Muscle of leg (tissue), 11 donors: Measurements from ENCODE around the gene RBM47. TPM values are rescaled to one million over a fixed set of nuclear protein-coding genes. Genes with fewer than 3 reads are reported as not detected.

Experiments
- DNase-seq: peaks from one replicate; pipeline ENCODE4 v3.0.0; 2013
- H3K27ac ChIP-seq: one replicate; pipeline ENCODE4 v1.5.1; 2013; ENCODE audit warnings: mild to moderate bottlenecking, low read length, control low read depth
- H3K27me3 ChIP-seq: one replicate; pipeline ENCODE4 v1.6.1; 2013; ENCODE audit warnings: low read length; ENCODE audit not compliant: control insufficient read depth, insufficient read depth
- H3K36me3 ChIP-seq: one replicate; pipeline ENCODE4 v1.6.1; 2013; ENCODE audit warnings: low read length; ENCODE audit not compliant: control insufficient read depth, insufficient read depth
- H3K4me1 ChIP-seq: one replicate; pipeline ENCODE4 v1.6.1; 2013; ENCODE audit warnings: low read length; ENCODE audit not compliant: control insufficient read depth, insufficient read depth
- H3K4me3 ChIP-seq: one replicate; pipeline ENCODE4 v1.5.1; 2013; ENCODE audit warnings: low read length, control low read depth
- H3K9me3 ChIP-seq: replicated peaks from 2 replicates; pipeline ENCODE4 v1.6.1; 2013; ENCODE audit warnings: low read depth, low read length; ENCODE audit not compliant: control insufficient read depth
- WGBS: methylation state at CpG from one replicate; pipeline ENCODE4 v1.1.5; 2013; ENCODE audit warnings: missing lambda C conversion rate; ENCODE audit not compliant: insufficient coverage; 5-methylcytosine and 5-hydroxymethylcytosine counted together
- polyA plus RNA-seq, 8 donors: library from polyadenylated mRNA; unstranded; fragments of 120-200 nt; gene quantifications; one replicate each; pipeline versions ENCODE4 v1.2.1 to v1.2.3, GENCODE V29; 2013; ENCODE audit warnings: inconsistent platforms in 1 of 8, low replicate concordance in 1 of 8; ENCODE audit not compliant: insufficient read length in 8 of 8, insufficient read depth in 1 of 8
- total RNA-seq: library from RNA; stranded (reverse); fragments of 120-200 nt; gene quantifications from one replicate; pipeline ENCODE4 v1.2.4, GENCODE V29; 2013

RBM47 gene
- total and polyA plus RNA-seq, 9 donors, result 1.2 to 6.3 (median 2.0) TPM

- WGBS, result 94% methylated on average over 3 of the region's 4 CpGs
- no peak overlapping the region for H3K4me3 ChIP-seq
- H3K36me3 ChIP-seq, result no peaks in the 10 kb centered on the region
- no peaks in the 10 kb centered on the region for H3K9me3 ChIP-seq
- DNase-seq, result no peak
- H3K27me3 ChIP-seq, result no peaks in the 10 kb centered on the region
- no peak overlapping the region for H3K27ac ChIP-seq
- H3K4me1 ChIP-seq, result no peaks in the 10 kb centered on the region
Observed at GRCh38 chr4:40612283-40612682, 17.4 kb downstream of the RBM47 start.

DNA sequence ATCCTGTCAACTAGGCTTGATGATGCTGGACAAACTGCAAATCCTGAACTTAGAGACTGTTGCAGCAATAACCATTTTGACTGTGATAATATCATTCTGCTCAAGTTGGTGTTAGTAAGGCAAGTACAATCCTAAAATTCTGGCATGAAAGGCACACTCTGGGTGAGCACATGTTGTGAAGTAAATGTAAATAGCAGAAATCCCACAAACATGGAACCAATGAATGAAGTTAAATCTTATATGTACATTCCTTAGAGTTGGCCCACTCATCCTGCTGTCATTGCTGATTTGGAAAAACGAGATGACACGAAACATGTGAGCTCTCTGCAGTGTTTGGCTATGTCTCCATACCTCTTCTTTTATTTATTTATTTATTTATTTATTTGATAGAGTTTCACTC lies 21.0 kb downstream of the RBM47 start:
- Histone ChIP-seq H3K4me1 (no peaks in the 10 kb centered on the region), H3K36me3 (no peaks in the 10 kb centered on the region), H3K27ac (no peak overlapping the region), H3K9me3 (no peaks in the 10 kb centered on the region), H3K27me3 (no peaks in the 10 kb centered on the region), H3K4me3 (no peak overlapping the region)
- DNase-seq, result no peak
- WGBS, result no CpG with 5 or more reads among the region's 2 CpGs

GRCh38 chr4:40607221-40607620 lies 22.4 kb downstream of the RBM47 start:
- no peaks in the 10 kb centered on the region for H3K4me1 ChIP-seq
- H3K36me3 ChIP-seq, result no peaks in the 10 kb centered on the region
- no peaks in the 10 kb centered on the region for H3K27me3 ChIP-seq
- no peaks in the 10 kb centered on the region for H3K9me3 ChIP-seq
- DNase-seq, result no peak
- WGBS, result 70% methylated on average over 1 of the region's 3 CpGs
- H3K4me3 ChIP-seq, result no peak overlapping the region
- no peak overlapping the region for H3K27ac ChIP-seq

DNA sequence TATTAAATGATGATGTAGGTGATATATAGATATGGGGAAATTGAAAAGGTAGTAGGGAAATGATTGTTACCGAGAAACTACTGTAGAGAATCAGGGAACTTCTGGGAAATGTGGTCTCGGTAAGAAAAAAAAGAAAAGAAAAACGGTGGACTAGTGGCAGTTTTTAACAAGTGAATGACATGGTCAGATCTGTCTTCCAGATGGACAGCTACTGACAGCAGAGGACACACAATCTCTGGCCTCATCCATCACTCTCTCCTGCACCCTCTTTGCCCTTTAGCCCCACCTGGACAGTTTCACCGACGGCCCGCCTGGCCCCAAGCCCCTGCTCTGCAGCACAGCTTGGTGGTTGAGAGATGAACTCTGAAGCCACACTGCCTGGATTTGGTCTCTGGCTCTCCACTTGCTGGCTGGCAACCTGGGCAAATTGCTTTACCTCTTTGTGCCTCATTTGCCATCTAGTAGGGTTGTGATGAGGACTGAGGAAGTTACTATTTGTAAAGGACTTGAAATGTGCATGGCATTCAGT lies 23.4 kb downstream of the RBM47 start:
- H3K4me3 ChIP-seq, result no peak overlapping the region
- H3K27ac ChIP-seq, result no peak overlapping the region
- H3K4me1 ChIP-seq, result no peaks in the 10 kb centered on the region
- no peaks in the 10 kb centered on the region for H3K27me3 ChIP-seq
- WGBS, result 55% methylated on average over 5 of the region's 6 CpGs
- H3K9me3 ChIP-seq, result no peaks in the 10 kb centered on the region
- H3K36me3 ChIP-seq, result no peaks in the 10 kb centered on the region
- no peak for DNase-seq

DNA sequence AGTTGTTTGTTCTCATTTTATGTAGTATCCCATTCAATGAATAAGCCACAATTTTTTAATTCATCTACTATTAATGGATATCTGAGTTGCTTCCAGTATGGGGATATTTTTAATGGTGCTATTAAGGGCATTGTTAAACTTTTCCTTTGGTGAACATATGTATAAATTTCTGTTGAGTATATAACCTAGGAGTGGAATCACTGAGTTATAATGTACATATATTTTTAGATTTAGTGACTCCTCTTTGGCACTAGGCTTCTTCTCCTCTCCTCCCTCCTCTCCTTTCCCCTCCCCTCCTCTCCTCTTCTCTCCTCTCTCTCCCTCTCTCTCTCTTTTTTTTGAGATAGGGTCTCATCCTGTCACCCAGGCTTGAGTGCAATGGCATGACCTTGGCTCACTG lies 26.4 kb downstream of the RBM47 start:
- no peaks in the 10 kb centered on the region for H3K27me3 ChIP-seq

DNA sequence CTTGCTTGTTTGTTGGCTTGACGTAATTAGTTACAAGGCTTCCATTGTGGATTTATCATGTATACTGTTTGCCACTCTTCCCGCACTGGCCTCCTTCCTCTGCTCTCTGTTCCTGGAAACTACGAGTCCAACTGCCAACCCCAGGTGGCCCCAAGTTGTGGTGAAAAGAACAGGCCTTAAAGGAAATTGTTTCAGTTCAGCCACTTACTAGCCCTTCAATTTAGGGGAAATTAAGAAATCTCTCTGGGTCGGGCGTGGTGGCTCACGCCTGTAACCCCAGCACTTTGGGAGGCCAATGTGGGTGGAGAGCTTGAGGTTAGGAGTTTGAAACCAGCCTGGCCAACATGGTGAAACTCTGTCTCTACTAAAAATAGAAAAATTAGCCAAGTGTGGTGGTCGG lies 28.0 kb downstream of the RBM47 start:
- Histone ChIP-seq H3K4me3 (no peak overlapping the region), H3K27ac (no peak overlapping the region), H3K27me3 (no peaks in the 10 kb centered on the region), H3K36me3 (no peaks in the 10 kb centered on the region), H3K4me1 (no peaks in the 10 kb centered on the region), H3K9me3 (no peaks in the 10 kb centered on the region)
- peak; percentile 42 for DNase-seq
- 80% methylated on average over 2 of the region's 7 CpGs for WGBS

More for the DNA sequence above, 26.4 kb downstream of the RBM47 start:
- H3K4me3 ChIP-seq, result no peak overlapping the region
- no peak for DNase-seq
- H3K4me1 ChIP-seq, result no peaks in the 10 kb centered on the region
- H3K36me3 ChIP-seq, result no peaks in the 10 kb centered on the region
- H3K9me3 ChIP-seq, result no peaks in the 10 kb centered on the region
- H3K27ac ChIP-seq, result no peak overlapping the region

DNA sequence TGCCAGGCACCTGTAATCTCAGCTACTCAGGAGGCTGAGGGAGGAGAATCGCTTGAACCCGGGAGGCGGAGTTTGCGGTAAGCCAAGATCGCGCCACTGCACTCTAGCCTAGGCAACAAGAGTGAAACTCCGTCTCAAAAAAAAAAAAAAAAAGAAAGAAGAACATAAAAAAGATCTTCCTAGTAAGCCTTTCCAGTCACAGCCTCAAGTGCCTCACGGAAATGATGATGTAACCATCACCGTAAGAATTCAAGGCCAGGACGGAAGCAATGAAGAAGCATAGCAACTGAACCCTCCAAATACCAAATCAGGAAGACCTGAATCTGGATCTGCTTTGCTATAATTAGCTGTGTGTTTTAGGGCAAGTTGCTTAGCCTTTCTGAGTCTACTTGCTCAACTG lies 28.8 kb downstream of the RBM47 start:
- H3K36me3 ChIP-seq, result no peaks in the 10 kb centered on the region
- H3K27ac ChIP-seq, result peak overlapping the region; percentile 13
- H3K9me3 ChIP-seq, result no peaks in the 10 kb centered on the region
- WGBS, result no CpG with 5 or more reads among the region's 10 CpGs
- peak; percentile 71 for DNase-seq
- H3K4me1 ChIP-seq, result no peaks in the 10 kb centered on the region
- no peak overlapping the region for H3K4me3 ChIP-seq
- H3K27me3 ChIP-seq, result no peaks in the 10 kb centered on the region

- H3K27ac ChIP-seq, result no peak overlapping the region
- no peak for DNase-seq
- no peaks in the 10 kb centered on the region for H3K36me3 ChIP-seq
- no peaks in the 10 kb centered on the region for H3K4me1 ChIP-seq
- no peaks in the 10 kb centered on the region for H3K9me3 ChIP-seq
- no peak overlapping the region for H3K4me3 ChIP-seq
- H3K27me3 ChIP-seq, result no peaks in the 10 kb centered on the region
- WGBS, result no CpG with 5 or more reads among the region's 2 CpGs
Observed at GRCh38 chr4:40599431-40599830, 30.2 kb downstream of the RBM47 start.

DNA sequence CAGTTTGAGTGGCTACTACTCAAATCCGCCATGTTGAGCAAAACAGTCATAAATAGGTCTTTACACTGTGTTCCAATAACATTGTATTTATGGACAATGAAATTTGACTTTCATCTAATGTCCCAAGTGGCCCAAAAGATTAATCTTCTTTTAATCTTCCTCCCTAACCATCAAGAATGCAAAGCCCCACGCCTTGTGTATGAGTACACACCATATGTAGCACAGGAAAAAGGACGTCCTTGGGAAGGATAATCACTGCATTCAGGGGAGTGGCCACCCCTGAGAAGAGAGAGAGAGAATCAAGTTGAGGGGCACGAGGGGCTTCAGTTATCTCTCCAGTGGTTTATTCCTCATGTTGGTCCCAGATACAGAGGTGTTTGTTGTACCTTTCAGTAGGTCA lies 33.1 kb downstream of the RBM47 start:
- no peak overlapping the region for H3K27ac ChIP-seq
- DNase-seq, result no peak
- no peak overlapping the region for H3K4me3 ChIP-seq
- no peaks in the 10 kb centered on the region for H3K36me3 ChIP-seq
- H3K9me3 ChIP-seq, result no peaks in the 10 kb centered on the region
- H3K27me3 ChIP-seq, result no peaks in the 10 kb centered on the region
- no peaks in the 10 kb centered on the region for H3K4me1 ChIP-seq
- no CpG with 5 or more reads among the region's 4 CpGs for WGBS

GRCh38 chr4:40595981-40596380 lies 33.7 kb downstream of the RBM47 start:
- no peak for DNase-seq
- 79% methylated on average over 5 of the region's 5 CpGs for WGBS
- H3K4me1 ChIP-seq, result no peaks in the 10 kb centered on the region
- H3K27ac ChIP-seq, result no peak overlapping the region
- no peaks in the 10 kb centered on the region for H3K9me3 ChIP-seq
- H3K4me3 ChIP-seq, result no peak overlapping the region
- no peaks in the 10 kb centered on the region for H3K27me3 ChIP-seq
- H3K36me3 ChIP-seq, result no peaks in the 10 kb centered on the region
